SKM-1 treated with dmso at 0.1 percent for 144 hours (cell line): ENCODE data around the gene GRM8.

ENCODE experiments used
- DNase-seq: peaks from one replicate; lab custom pipeline; 2025; ENCODE audit not compliant: unreplicated experiment; lab: John Stamatoyannopoulos, UW

GRM8 gene

GRCh38 chr7:127252778-127253280, at the start of gene GRM8:
TSS of gene GRM8 (minus strand) at chr7:127252941.
- no peak for DNase-seq

- DNase-seq: no peak
These were observed 38.1 kb upstream of the GRM8 start for GRCh38 chr7:127290801-127291361.

DNA sequence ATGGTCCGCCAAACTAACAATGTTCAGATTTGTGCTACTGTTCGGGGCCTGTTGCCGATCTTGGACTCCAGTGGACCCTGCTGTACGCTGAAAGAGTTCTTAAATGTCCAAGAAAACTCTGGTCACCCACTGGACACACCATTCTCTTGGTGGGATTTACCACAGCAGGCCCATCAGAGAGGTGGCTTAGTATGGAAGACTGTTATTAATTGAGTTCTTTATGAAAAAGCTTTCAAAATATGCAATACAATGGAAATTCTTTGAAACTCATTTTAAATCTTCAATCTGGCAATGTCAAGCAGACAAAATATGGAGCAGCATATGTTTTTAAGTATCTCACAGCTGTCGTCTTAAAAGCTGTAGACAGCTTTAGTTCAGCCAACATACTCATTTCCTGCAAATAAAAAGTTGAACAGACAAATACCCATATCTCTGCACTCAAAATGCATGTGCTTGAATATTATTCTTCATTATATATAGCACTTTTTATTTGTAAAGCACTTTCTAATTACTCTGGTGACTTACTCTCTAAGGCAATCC, 37.4 kb upstream of the GRM8 start:
- DNase-seq: no peak

GRCh38 chr7:127287133-127287532, 34.4 kb upstream of the GRM8 start:
- no peak for DNase-seq

- DNase-seq: no peak
These were observed 17.4 kb upstream of the GRM8 start for GRCh38 chr7:127270093-127270492.

DNA sequence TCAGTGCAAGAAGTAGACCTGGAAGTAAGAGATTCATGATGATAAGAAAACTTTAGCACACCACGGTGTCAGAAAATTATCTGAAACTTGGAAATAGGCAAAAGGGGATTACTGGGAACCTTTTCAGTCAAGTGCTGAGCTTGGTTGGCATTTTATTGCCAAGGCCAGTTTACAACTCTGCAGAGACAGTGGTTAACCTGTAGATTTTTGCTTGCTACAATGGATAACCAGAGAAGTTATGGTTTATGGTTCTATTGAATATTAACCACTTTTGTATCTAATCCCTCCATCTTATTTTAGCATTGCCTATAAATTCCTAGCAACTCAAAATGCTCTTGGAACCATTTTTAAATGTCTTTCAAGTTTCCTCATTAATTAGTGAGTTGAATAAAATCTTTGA, 13.3 kb upstream of the GRM8 start:
- DNase-seq: no peak

GRCh38 chr7:127264219-127264618, 11.5 kb upstream of the GRM8 start:
- DNase-seq: no peak

DNA sequence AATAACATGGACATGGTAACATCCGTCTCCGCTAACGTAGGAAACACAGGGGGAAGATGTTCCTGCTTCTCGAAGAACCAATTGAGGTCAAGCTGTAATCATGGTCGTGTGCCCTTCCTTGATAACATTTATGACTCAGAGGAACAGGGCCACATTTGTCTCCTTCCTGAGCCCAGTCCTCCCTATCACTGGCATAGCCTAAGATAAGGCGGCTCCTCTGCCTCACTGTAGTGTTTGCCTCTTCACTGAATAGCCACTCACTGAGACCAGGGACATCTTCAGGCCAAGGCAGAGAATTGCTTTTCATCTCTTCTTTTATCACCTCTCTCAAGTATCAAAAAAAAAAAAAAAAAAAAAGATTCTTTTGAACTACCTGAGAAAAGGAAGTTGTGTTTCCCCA, 5.4 kb upstream of the GRM8 start:
- no peak for DNase-seq

DNA sequence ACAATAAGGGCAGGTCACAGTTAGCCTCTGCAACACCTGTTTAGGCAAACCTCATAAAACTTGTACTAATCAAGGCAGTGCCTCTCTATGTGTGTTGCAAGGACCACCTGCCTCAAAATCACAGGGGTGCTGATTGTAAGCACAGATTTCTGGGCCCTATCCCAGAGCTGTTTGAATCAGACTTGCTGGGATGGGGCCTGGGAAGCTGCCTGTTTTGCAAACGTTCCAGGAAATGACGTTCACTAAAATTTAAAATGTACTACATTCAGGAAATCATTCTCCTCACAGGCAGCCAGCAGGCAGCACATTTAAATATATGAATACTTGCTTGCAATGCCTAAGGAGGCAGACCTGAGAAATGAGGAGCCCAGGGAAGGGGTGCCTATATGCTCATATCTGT, 4.3 kb upstream of the GRM8 start:
- DNase-seq: no peak

DNA sequence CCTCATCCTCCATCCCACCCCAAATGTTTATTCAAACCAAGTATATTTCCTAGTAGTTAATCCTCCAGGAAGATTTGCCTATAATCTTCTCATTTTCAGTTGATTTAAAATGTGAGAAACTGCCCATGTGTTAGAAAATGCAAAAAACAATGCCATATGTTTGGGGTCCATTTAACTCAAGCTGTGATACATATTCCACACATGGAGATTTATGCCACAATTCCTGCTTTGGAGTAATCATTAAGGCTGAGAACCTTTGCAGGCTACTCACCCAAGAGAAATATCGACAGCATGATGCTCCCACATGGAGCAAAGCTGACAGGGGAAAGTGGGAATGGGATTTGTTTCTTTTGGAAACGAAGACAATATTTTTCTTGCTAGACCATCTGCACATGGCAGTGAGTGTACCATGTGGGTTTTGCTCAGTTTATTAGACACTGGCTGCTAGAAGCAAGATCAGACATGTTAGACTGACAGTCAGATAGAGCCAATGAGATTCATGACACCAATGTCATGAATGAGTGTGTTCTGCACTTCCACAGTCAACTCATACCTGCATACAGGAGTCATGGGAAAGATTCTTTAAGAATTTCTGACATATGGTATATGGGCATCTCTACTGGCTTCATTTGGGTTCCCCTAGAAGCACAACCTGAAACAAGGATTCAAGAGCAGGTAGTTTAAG, 3.4 kb upstream of the GRM8 start:
- no peak for DNase-seq

DNA sequence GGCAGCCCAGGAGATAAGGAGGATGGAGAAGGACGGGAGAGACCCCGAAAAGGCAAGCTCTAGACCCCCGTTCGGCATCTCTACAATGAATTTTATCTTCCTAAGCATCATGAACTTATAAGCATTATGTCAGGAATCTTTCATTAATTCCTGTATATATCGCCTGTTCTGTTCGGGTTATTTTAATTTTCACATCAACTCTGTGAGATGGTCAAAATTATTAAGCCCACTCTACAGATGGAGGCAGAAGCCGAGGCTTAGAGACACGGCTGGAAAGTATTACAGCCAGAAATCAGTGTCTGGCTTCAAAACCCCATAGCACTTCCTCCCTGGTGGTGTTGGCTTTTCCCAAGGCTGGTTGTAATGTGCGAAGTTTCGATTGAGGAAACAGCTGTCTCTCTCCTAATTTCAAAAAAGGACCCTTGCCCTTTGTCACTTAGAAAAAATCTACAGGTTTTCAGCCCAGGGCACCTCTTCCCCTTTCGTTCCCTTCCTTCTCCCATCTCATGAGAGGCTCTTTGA, 1.5 kb upstream of the GRM8 start:
- DNase-seq: no peak

DNA sequence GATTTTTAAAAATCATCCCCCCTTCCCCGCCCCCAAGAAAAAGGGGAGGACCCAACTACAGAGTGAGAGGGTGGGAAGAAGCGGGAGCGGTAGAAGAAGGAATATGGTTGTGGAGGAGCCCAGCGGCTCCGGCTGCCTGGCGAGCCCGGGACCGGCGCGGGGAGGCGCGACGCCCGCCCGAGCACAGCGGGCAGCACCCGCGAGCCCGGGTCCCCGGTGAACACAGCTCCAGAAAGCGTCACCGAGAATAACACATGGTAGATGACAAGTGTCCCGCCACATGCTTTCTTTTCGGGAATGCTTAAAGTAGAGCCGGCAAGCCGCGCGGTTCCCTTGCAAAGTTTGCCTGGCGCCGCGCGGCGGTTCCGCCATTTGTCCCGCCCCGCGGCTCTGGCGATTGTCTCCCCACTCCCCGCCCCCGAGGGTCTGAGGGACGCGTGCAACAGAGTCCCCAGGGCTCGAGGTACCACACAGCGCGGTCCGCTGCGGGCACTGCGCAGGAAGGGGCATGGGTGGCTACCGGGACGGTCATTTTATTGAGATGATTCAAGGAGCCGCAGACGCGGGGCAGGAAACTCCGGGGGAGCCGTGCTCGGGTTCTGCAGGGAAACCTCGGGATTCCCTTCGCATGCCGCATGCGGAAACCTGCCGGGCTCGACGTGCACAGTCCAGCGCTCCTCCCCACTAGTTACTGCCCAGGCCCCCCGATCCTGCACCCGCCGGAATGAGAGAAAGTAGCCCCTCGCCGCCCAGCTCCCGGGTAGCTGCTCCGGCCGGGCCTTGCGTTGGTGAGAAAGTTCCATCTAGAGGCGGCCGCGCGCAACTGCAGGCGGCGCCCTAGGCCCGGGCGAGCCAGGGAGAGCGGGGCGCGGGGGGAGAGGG, 781 bp upstream of the GRM8 start:
- DNase-seq: peak; percentile 25

- DNase-seq: no peak
These were observed 396 bp downstream of the GRM8 start for GRCh38 chr7:127252377-127252713.

- DNase-seq: no peak
These were observed 1.0 kb downstream of the GRM8 start for GRCh38 chr7:127251465-127252376.

DNA sequence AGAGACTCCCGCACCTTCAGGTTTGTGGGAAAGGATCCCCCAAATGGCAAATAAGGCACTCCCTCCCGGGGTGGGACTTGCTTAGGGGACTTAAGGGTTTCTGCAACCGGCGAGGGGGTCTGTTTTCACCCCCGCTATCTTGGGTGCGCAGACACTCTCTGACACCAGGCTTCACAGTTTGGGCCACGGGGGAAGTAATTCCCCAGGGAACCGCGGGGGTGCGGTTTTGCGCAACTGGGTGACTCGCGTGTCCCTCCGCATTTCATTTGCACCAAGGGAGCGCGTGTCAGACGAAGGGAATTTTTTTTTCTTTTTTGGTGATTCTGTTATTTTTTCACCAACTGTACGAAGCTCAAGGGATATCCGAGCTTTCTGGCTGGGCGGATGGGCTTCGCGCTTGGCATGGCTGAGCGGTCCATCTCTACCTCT, 1.7 kb downstream of the GRM8 start:
- DNase-seq: no peak

- no peak for DNase-seq
These were observed 2.3 kb downstream of the GRM8 start for GRCh38 chr7:127250312-127251035.

DNA sequence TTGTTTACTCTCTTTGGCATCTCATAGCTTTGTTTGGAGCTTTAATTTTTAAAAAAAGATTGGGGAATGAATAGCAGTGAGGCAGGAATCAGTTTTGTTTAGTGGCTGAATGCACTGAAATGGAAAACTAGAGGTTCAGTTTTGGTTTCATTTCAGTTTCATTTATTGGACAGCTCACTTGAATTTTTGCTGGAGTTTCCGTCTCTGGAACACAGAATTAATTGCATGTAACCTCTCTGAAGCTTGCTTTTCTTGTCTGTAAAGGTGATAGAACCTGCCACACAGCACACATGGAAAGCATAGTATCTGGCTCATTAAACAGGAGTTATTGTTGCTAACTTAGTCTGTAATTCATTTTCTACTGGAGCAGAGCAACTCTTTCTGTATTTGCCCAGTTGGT, 7.1 kb downstream of the GRM8 start:
- DNase-seq: no peak

GRCh38 chr7:127245002-127245401, 7.7 kb downstream of the GRM8 start:
- no peak for DNase-seq

GRCh38 chr7:127239814-127240213, 12.9 kb downstream of the GRM8 start:
- no peak for DNase-seq

GRCh38 chr7:127233630-127234029, 19.1 kb downstream of the GRM8 start:
- DNase-seq: no peak
